ENCODE results near the gene PPM1J. TPM values are rescaled to one million over a fixed set of nuclear protein-coding genes. Genes with fewer than 3 reads are reported as not detected.

Gene PPM1J
- total RNA-seq, 2 experiments from 2014 or later, result 1.7 to 2.8 TPM

- POLR2A ChIA-PET, result interaction anchor here (0.9 to 7.5 kb wide), 5 partner anchors 10 to 310 kb away, joined by 3 to 59 read pairs (median 5); partner anchors contain the start of genes CAPZA1, MOV10, PPM1J and ST7L
- H3K27ac Mint-ChIP-seq, result peak overlapping the region; percentile 93
- peaks cover 60% of the 10 kb centered on the region for H3K4me1 Mint-ChIP-seq (ENCODE audit: low read depth)
- no peak for TF ChIP-seq CTCF (IDR thresholded peaks at IDR 0.05)
- ATAC-seq (no peak), DNase-seq (no peak)
- intact Hi-C loops (cut with micrococcal nuclease), result loop anchor here (10.0 kb wide), 1 partner anchor 87 kb away; the partner anchor contains the start of genes CAPZA1 and ST7L
- H3K9me3 Mint-ChIP-seq, result no peaks in the 10 kb centered on the region
- H3K4me3 Mint-ChIP-seq, result no peak overlapping the region
- CTCF ChIA-PET, result interaction anchor here (1.3 to 6.2 kb wide), 4 partner anchors 15 to 311 kb away, joined by 3 to 60 read pairs (median 5); partner anchors contain the start of gene PPM1J
- H3K36me3 Mint-ChIP-seq (ENCODE audit: low read depth), result peaks cover 17% of the 10 kb centered on the region
- H3K27me3 Mint-ChIP-seq, result no peaks in the 10 kb centered on the region
These were observed 13.1 kb downstream of the PPM1J start for GRCh38 chr1:112702067-112702395.

- TF ChIP-seq CTCF (IDR thresholded peaks at IDR 0.05), result no peak
- H3K9me3 Mint-ChIP-seq, result no peaks in the 10 kb centered on the region
- peaks cover 60% of the 10 kb centered on the region for H3K4me1 Mint-ChIP-seq (ENCODE audit: low read depth)
- ChIA-PET CTCF (interaction anchor here (1.3 to 6.2 kb wide), 5 partner anchors 9 to 311 kb away, joined by 3 to 60 read pairs (median 4); partner anchors contain the start of gene PPM1J), POLR2A (interaction anchor here (0.9 to 7.5 kb wide), 6 partner anchors 9 to 310 kb away, joined by 3 to 59 read pairs (median 4); partner anchors contain the start of genes CAPZA1, MOV10, PPM1J and ST7L)
- H3K27ac Mint-ChIP-seq, result peak overlapping the region; percentile 93
- peaks cover 17% of the 10 kb centered on the region for H3K36me3 Mint-ChIP-seq (ENCODE audit: low read depth)
- intact Hi-C loops (cut with micrococcal nuclease), result loop anchor here (10.0 kb wide), 1 partner anchor 87 kb away; the partner anchor contains the start of genes CAPZA1 and ST7L
- no peak for ATAC-seq
- no peak overlapping the region for H3K4me3 Mint-ChIP-seq
- no peak for DNase-seq
- no peaks in the 10 kb centered on the region for H3K27me3 Mint-ChIP-seq
These were observed 13.7 kb downstream of the PPM1J start for GRCh38 chr1:112701227-112702066.

GRCh38 chr1:112700290-112701226, 14.6 kb downstream of the PPM1J start:
- ChIA-PET CTCF (interaction anchor here (0.8 to 6.2 kb wide), 3 partner anchors 10 to 82 kb away, joined by 3 to 60 read pairs (median 3); partner anchors contain the start of gene PPM1J), POLR2A (interaction anchor here (0.9 to 7.5 kb wide), 5 partner anchors 8 to 82 kb away, joined by 3 to 59 read pairs (median 3); partner anchors contain the start of genes MOV10, PPM1J and ST7L)
- intact Hi-C loops (cut with micrococcal nuclease), result loop anchor here (10.0 kb wide), 1 partner anchor 86 kb away; the partner anchor contains the start of genes CAPZA1 and ST7L
- Mint-ChIP-seq H3K4me1 (ENCODE audit: low read depth) (peaks cover 54% of the 10 kb centered on the region), H3K27ac (peak overlapping the region; percentile 93), H3K36me3 (ENCODE audit: low read depth) (peaks cover 17% of the 10 kb centered on the region), H3K27me3 (no peaks in the 10 kb centered on the region), H3K4me3 (no peak overlapping the region), H3K9me3 (no peaks in the 10 kb centered on the region)
- DNase-seq (peak; percentile 93), ATAC-seq (peak; percentile 51)
- TF ChIP-seq CTCF (IDR thresholded peaks at IDR 0.05), result no peak

GRCh38 chr1:112699425-112700144, 15.5 kb downstream of the PPM1J start:
- Mint-ChIP-seq H3K4me1 (ENCODE audit: low read depth) (peaks cover 44% of the 10 kb centered on the region), H3K27me3 (no peaks in the 10 kb centered on the region), H3K9me3 (no peaks in the 10 kb centered on the region), H3K36me3 (ENCODE audit: low read depth) (peaks cover 18% of the 10 kb centered on the region), H3K27ac (peak overlapping the region; percentile 93), H3K4me3 (no peak overlapping the region)
- ChIA-PET CTCF (interaction anchor here (1.8 to 6.2 kb wide), 2 partner anchors 8 to 17 kb away, joined by 5 to 60 read pairs; partner anchors contain the start of gene PPM1J), POLR2A (interaction anchor here (0.7 to 7.5 kb wide), 4 partner anchors 10 to 81 kb away, joined by 3 to 59 read pairs (median 4); partner anchors contain the start of genes MOV10 and ST7L)
- ATAC-seq (no peak), DNase-seq (no peak)
- intact Hi-C loops (cut with micrococcal nuclease), result loop anchor here (10.0 kb wide), 1 partner anchor 85 kb away; the partner anchor contains the start of genes CAPZA1 and ST7L
- no peak for TF ChIP-seq CTCF (IDR thresholded peaks at IDR 0.05)
